GM19395 (cell line): ENCODE measurements around the gene MAPKAP1.
"Not testable (repeated sequence)": the region's sequence is repeated elsewhere in the genome, so short reads cannot be mapped to it uniquely, and the experiment has no call there.

Experiments
- ATAC-seq: cut with Tn5 transposase; IDR thresholded peaks from one replicate; pipeline ENCODE4 v1.9.1; 2021; ENCODE audit warnings: mild to moderate bottlenecking, moderate library complexity; ENCODE audit not compliant: unreplicated experiment

MAPKAP1 gene

DNA sequence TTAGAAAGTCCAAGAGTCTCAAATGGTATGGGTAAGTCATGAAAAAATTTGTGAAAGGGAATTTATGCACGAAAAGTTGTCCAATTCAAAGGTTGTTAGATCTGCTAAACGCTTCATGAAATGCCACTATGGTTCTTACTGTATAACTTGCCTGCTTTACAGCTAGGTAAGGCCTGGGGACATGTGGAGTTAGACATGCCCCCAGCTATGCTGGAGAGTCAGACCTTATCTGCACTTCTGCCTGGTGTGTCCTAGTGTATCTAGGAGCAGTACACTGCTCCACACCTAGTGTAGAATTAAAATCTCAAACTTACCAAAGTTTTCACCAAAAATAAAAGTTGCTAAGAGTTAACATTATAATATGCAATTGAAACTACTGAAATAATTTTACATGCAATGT is 136.8 kb downstream of the MAPKAP1 start:
- no peak for ATAC-seq

DNA sequence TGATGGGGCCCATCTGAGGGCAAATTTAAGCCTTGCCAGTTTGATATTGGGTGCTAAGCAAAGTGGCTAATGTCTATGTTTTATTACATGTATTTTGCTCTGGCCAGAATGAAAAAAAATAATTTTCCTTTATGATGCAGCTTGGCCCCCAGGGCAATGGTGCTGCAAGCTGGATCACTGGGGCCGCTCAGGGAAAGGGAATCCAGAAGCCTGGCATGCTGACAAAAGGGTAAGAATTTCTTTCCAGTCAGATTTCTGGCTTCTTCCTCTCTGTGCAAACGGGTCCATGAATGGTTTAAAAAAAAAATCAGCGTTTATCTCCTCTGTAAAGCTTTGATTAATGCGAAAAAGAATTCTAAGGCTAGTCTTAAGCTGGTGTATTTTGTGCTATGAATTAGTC is 138.4 kb downstream of the MAPKAP1 start:
- ATAC-seq, result no peak

DNA sequence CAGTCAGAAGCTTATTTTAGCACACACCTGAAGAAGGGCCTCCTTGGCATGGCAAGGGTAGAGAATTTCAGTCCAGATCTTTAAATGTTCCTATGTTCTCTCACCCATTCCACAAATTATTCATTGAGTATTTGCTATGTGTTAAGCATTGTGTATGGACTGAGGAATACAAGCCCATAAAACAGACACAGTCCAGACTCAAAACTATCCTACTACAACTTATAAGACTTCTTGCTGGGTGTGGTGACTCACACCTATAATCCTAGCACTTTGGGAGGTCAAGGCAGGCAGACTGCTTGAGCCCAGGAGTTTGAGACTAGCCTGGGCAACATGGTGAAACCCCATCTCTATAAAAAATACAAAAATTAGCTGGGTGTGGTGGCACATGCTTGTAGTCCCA is 141.0 kb downstream of the MAPKAP1 start:
- not testable (repeated sequence) for ATAC-seq

DNA sequence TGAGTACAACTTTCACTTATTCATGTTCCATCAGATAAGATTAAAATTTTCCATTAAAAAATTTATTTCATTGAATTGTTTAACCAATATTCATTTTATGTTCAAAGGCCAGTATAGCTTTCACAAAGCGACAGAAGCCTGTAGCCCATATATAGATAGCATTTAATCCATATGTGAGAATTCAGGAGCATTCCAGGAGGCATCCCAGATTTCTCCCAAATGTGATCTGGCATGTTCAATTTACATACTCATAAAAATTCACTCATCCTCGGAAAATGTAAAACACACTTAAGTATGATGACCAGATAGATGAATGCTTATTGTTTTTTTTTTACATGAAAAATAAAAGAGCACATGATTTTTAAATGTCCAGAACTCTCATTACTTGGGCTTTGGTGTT is 141.9 kb downstream of the MAPKAP1 start:
- no peak for ATAC-seq

DNA sequence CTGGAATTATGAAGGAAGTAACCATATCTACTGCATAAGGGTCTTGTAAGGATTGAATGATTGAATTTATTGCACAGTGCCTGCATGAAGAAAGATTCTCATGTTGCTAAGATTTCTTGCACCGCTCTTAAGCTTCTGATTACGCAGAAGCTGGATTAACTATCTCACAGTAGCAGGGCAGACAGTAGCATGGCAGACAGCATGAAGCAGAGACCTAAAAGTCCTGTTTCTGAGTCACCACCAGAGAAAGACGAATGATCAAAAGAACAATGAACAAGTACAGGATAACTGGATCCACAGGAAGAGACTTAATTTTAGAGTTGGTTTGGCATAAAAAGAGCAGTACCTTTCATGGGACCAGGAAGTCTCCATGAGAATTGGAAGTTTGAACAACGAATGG is 142.4 kb downstream of the MAPKAP1 start:
- no peak for ATAC-seq

DNA sequence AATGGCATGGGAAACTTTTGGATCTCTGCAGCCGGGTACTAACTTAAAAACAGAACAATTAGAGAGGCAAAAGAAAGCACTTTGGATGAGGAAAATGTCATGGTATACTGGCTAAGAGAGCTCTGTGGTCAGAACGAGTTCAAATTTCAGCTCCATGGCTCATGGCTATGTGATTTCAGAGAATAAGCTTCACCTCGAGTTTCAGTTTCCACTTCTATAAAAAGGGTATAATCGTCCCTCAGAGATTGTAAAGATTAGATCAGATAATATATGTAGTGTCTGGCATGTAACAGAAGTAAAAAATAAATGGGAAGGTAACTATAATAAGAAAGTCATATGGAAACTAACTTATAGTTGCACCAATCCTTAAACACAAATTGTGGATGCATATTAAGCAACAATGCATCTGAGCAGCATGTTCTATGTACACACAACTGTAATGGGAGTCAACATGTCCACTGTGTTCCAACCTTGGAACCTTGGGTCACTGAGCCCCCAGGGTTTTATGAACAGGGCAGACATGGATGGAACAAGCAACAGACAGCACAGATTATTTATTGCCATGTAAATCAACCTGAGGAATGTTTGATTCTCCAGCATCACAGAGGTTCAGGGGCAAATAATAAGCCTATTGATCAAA is 145.4 kb downstream of the MAPKAP1 start:
- ATAC-seq, result peak; percentile 77

DNA sequence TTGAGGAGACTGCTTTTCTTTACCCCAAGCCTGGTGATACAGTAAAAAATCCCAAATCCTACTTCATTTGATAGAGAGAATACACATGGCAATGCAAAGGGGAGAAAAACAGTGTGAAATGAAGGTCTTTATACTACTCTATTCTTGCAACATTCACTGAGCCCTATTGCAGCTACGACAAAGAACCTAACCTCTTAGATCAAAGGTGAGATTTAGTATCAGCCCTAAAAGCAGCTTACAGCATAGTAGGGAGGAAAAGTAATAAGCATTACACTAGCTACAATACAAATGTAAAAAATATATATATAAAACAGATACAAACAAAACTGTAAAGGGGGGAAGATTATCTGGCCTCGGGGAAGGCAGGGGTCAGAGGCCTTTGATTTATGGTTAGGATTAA is 147.1 kb downstream of the MAPKAP1 start:
- no peak for ATAC-seq

DNA sequence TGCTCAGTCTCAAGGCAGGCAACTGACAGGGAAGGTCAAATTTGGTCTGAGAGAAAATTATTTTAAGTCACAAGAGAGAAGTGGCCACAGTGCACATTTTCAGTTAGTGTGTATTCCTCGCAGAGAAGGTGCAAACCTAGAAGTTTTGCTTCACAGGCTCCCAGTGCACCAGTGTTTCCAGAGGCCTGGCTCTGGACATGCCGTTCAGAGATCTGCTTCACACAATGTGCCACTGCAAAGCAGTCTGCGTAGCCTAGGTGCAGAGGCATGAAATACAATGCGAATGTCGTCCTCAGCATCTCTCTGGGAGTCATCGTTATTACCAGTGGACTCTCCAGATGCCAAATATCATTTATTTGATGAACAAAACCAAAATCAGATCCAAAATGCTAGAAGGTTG is 147.8 kb downstream of the MAPKAP1 start:
- no peak for ATAC-seq

DNA sequence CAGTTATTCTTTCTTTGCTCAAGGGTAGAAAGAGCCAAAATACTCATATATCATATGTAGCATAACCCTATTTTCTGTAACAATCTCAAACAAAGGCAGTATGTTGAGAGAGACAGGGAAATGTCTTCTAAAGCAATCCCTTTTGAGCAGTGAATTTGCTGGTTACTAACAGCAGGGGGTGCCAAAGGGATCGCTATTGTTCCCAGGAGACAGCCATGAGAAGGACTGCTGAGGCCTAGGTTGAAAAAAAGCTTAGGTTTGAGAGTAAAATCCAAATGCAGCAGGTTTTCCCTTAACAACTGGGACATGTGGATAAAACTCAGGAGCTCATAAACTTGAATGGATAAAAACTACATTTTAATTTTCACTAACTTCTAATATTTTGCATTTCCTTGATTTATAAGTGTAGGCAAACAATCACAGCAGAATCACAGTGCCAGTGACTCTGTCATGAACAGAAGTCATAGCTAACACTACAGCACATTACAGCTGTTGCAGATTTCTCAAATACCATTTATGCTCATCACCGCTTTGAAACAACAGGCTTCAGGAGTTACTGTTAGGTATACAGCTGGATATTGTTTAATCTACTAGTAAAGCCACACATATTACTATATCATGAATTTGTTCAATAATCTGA is 148.4 kb downstream of the MAPKAP1 start:
- peak; percentile 49 for ATAC-seq

DNA sequence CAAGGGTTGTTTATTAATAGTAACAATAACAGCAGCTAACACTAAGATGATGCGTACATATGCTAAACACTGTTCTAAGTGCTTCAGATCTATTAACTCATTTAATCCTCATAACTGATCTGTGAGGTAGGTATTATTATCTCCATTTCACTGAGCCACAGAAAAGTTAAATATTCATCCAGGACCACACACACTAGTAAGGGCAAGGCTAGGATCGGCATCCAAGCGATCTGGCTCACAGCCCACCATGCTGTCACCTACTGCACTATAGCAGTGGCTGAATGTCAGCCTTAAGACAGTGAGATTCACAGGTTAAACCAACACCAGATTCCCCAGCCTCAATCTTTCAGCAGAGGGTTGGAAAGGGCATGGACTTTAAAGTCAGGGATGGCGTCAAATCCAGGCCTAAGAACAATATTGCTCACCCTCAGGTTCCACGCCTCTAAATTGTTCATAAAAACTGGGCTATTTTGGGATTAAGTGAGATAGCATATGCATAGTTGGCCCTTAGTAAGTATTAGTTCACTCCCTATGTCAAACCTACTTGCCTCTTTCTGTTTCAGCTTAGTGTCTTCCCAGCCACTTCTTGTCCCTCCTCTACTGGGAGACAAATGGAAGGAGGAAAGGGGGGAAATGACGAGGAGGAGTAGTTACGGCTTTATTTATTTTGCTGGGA is 150.8 kb downstream of the MAPKAP1 start:
- no peak for ATAC-seq

DNA sequence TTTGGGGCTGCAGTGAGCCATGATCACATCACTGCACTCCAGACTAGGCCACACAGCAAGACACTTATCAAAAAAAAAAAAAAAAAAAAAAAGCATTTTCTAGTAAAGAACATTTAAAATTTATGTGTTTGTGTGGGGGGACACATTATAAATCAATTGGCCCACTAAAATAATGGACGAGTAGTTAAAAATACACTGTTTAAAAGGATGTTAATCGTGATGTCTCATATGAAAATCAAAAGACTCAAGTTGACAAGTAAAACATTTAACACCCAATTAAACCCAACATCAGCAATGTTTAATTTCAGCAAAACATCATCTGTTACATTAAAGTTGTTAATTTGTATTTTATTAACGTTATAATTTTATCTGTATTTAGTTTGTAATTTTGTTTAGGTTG is 152.3 kb downstream of the MAPKAP1 start:
- no peak for ATAC-seq

DNA sequence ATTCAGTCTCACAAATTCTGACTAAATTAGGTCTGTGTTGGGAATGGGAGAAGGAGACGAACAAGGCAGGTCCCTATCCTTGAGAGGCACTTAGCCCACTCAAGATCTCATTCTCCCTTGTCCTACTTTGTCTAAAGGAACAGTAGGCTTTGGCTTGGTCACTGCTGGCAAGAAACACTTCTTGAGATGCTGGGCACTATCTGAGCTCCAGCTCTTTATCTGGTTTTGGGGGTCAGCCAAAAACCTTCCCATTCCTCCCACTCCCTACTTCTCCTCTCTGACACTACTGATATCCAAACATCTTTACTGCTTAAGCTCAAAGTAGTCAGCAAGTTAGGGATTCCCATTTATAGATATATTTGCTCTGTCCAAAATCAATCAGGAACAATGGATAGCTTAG is 155.2 kb downstream of the MAPKAP1 start:
- no peak for ATAC-seq

DNA sequence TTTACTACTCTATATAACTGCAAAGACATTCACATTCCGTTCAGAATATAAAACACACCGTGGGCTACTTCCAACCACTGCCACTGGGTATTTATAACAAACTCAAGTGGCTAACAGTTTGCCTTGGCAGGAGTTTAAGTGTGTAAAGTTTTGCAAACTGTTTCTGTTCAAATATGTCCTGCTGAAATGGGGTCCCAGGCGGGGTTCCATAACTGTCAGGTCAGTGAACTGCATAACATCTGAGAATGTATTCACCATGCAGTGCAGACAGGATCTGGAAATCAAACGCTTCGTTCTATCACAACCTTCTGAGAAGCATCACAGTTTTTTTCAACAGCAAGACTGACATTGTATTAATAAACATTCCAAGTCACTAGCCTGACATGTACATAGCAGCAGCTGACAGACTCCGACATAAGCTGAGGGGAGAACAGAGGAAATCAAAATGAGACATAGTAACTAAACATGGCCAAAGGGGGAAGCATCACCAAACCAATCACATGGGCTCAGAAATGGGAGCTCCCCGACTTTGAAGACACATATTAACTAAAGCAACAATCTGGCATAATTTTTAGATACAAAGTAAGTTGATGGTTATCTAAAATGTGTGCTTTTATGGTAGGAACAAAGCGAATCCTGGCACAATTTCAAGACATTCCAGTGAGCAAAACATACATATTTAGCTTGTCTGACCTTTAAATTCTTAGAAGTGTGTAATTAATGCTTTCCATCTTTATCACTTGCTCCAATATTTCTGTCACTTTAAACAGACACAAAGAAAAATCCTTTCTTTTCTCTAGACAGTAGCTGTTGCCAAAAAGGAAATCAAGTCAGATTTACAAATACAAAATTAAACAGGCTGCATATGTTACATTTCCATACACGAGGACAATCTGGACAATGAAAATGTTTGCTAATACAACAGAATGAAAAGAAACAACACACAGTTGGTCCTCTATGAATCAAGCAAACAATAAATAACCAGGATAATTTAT is 156.8 kb downstream of the MAPKAP1 start:
- ATAC-seq, result no peak

DNA sequence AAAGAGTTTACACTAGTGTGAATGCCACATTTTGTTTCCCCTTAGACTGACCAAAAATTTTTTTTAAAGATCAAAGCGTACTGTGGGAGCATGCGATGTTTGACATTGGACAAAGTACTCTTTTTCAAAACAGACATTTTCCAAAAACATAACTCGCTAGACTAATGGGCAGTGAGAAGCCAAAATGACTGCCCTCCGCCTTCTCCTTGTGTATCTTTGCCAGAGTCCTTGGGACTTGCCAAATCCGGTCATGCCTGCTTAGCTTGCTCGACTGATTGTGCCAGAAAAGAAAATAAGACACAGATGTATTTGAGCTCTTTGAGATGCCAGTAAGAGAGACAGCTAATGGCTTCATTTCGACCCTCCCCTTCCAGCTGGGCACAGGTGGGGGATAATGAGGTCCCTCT is 157.5 kb downstream of the MAPKAP1 start:
- ATAC-seq, result no peak

DNA sequence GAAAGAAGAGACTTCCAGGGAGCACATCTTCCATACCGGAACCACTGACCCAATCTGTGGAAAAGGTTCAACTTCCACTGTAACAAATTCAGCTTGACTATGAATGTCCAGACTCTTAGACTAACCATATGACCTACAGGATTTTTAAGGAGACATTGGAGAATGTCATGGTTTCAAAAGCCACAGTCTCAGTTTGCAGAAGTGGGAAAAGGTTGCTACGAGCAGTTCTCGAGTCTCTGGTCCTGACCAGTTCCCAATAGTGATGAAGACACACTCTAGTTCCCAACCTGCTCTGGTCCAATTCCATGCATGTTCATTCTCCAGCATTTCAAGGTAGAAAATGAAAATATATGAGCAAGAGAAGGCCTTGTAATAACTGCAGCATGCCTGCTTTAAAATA is 158.0 kb downstream of the MAPKAP1 start:
- no peak for ATAC-seq

DNA sequence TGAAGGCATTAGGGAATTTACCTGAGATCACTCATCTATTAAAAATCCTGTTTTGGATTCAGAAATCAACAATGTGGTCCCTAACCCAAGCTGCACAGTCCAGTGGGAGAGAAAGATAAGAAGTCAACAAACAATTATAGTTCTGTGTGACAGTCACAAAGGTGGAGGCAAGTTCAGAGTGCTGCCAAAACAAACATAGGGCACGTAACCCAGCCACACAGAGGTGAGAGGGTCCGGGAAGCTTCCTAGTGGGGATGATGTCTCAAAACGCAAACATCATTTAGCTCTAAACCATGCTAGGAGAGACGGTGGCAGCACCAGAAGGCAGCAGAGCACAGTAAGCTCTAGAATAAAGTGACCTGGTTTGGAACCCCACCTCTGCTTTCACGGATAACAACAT is 158.9 kb downstream of the MAPKAP1 start:
- no peak for ATAC-seq

DNA sequence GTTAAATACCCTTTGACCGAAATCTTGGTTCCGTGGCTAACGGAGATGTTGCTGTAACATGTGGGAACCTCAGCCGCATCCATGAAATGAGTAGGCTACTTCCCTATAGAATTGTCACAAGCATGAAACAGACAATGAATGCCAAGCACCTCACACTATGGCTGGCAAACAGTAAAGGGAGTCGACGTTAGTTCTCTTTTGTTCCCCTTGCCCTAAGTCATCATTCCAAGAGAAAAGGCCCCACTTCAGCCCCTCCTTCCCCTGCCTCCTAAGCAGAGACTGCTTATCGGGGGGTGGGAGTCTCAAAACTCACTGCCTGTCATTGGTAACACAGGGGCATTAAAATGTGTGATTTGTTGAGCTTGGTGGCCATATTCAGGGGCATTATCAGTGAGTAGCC is 159.6 kb downstream of the MAPKAP1 start:
- no peak for ATAC-seq

DNA sequence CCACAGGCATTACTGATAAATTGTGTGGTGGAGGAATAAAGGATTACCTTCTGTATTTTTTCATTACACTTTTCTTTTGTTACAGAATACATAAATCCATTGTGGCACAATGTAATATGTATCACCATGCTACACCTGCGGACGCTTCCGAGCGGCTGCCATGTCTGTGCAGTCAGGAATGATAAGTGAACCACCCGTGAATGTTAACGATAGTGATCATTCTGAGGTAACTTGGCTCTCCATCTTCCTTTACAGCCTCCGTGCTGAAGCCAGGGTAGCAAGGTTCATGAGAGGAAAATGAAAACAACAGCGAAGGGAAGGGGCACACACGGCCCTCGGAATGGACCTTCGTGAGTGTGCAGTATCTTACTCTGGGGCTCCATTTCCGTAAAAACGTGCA is 161.2 kb downstream of the MAPKAP1 start:
- ATAC-seq, result no peak

DNA sequence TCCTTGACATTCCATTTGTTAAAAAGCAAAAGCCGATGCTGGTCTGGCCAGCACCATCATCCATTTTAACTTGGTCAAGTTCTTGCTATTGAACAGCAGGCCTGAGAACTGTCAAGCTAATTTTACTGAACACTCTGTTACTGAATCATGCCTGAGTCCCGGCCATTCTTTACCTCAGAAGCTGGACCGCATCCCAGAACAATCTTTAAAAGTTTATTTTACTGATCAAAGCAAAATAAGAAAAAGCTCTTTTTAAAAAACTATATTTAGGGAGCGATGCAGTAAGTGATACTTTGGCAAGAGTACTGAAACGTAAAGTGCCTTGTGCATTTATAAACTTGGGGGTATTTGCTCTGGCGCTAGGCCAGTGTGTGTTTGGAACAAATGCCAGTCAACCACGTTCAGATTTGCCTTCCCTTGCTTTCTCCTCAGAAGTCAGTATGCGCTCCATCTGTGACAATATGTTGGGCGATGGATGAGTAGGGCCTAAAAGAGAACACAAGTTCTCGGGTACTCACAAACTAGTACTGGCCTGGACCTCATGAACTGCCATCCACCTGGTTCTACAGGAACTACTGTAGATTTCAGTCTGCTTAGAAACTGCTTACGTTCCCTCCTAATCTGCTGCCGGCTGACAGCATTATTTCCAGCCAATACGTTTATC is 161.9 kb downstream of the MAPKAP1 start:
- ATAC-seq, result no peak

DNA sequence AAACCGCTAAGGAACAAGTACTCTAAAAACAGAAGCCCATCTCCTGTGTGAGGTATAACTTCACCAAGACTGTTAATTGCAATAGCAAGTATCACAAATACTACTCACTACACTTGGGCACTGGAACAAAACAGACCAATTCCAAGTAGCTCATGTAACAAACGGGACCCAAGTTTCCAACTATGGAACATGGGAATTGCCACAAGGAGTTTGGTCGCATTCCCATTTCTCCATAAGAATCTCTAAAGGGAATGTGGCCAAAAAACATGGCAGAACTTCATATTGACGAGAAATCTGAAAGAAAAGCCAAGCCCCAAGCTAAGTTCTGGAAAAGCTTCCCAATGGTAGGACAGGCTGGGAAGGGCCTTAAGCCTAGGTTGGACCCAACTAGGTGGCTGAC is 162.5 kb downstream of the MAPKAP1 start:
- ATAC-seq, result no peak

DNA sequence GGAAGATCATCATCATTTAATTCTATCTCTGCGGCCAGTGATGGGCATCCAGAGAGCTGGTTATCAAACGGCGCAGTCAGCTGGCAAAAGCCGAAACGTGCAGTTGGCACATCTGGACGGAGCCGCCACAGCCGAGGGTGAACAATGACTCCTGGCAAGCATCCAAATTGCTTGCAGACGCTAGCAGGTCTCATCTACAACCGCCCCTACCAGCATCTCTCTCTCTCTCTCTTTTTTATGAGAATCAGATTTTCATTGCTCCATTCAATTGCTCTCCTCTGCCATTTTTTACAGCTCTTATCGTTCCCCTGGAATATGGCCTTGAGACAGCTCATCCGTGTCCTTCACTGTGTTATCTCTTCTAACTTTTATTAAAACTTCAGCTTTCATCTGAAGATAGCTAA is 165.2 kb downstream of the MAPKAP1 start:
- ATAC-seq, result no peak
